ENCODE measurements around the gene SUSD2. TPM values are rescaled to one million over a fixed set of nuclear protein-coding genes. Genes with fewer than 3 reads are reported as not detected.

Gene SUSD2
- total RNA-seq, 1 donor from 2014 or later = under 0.01 TPM

DNA sequence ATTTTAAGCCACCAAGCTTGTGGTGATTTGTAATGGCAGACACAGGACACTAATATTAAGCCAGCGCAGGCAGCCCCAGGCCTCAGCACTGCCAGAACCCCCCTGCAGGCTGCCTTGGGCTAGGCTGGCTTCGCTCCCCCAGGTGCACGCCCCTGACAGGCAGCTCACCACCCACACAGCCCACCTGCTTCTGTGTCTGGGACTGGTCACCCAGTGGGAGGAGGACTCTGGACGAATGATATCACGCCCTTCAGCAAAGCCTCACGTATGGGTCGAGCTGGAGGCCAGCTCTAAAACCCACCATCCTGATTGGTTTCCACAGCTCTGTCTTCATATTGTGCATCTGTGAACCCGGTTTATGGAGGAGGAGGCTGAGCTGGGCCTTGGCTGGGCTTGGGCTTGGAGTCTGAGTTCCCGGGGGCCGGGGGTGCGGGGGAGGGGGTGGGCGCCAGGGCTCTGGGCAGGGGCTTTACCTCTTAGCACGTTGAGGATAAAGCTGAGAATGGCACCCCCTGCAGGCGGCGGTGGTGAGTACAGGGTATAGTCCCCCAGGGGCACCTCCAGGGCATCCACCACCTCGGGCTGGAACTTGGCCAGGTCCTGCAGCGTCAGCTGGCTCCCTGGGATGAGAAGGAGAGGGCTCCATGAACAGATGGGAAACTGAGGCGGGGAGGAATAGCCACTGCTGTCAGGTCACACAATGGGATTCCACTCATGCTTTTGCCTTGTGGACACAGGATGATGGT, 49.8 kb downstream of the SUSD2 start:
- no peaks in the 10 kb centered on the region for H3K36me3 ChIP-seq (ENCODE audit: control insufficient read depth, insufficient read depth, low read length)
- no peak overlapping the region for H3K4me3 ChIP-seq (ENCODE audit: low read depth, low read length)
- no peaks in the 10 kb centered on the region for H3K27me3 ChIP-seq (ENCODE audit: control insufficient read depth, insufficient read depth, low read length)
- no peak for FAIRE-seq
- TF ChIP-seq CTCF (IDR thresholded peaks at IDR 0.05; ENCODE audit: insufficient read depth, low read length, severe bottlenecking) = peak; percentile 46
- no peak for DNase-seq (ENCODE audit: low read depth)

DNA sequence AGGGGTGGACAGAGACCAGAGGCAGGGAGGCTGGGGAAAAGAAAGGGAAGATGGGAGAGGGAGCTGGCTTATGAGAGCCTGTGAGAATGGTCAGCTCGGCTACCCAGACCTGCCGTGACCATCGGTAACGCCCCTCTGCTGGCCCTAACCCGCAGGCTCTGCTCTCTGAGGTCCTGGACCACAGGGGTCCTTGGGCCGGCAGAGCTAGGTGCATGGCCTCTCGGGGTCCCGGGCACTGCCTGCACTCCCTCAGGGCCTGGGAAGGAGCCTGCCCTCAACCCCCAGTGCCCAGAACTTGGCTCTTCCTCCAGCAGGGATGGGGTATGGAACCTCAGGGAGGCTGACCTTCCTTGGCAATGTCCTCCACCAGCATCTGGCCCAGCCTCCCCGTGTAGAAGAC, 50.4 kb downstream of the SUSD2 start:
- FAIRE-seq (no peak), DNase-seq (ENCODE audit: low read depth) (no peak)
- TF ChIP-seq CTCF (IDR thresholded peaks at IDR 0.05; ENCODE audit: insufficient read depth, low read length, severe bottlenecking) = no peak
- Histone ChIP-seq H3K36me3 (ENCODE audit: control insufficient read depth, insufficient read depth, low read length) (no peaks in the 10 kb centered on the region), H3K27me3 (ENCODE audit: control insufficient read depth, insufficient read depth, low read length) (no peaks in the 10 kb centered on the region), H3K4me3 (ENCODE audit: low read depth, low read length) (no peak overlapping the region)

DNA sequence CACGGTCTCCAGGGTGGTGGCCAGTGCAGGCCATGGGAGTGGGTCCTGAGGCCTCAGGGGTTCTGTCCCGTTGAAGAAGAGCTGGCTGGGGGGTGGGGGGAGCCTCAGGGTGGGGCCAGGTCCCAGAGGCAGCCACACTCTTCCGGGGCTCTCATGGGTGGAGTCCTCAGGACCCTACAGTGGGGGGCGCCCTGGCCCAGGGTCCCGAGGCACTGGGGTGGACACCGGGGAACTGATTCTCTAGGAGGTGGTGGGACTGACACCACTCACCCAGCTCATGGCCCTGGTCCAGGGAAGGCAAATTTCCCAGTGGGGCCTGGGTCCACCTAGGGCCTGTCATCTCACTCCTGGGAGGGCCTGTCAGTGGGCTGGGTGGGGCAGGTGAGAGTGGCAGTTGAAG, 50.8 kb downstream of the SUSD2 start:
- no peak for FAIRE-seq
- no peak for DNase-seq (ENCODE audit: low read depth)
- no peak overlapping the region for H3K4me3 ChIP-seq (ENCODE audit: low read depth, low read length)
- no peak for TF ChIP-seq CTCF (IDR thresholded peaks at IDR 0.05; ENCODE audit: insufficient read depth, low read length, severe bottlenecking)
- no peaks in the 10 kb centered on the region for H3K27me3 ChIP-seq (ENCODE audit: control insufficient read depth, insufficient read depth, low read length)
- no peaks in the 10 kb centered on the region for H3K36me3 ChIP-seq (ENCODE audit: control insufficient read depth, insufficient read depth, low read length)

GRCh38 chr22:24232725-24233124, 51.4 kb downstream of the SUSD2 start:
- no peak for DNase-seq (ENCODE audit: low read depth)
- FAIRE-seq = no peak
- Histone ChIP-seq H3K4me3 (ENCODE audit: low read depth, low read length) (no peak overlapping the region), H3K36me3 (ENCODE audit: control insufficient read depth, insufficient read depth, low read length) (no peaks in the 10 kb centered on the region), H3K27me3 (ENCODE audit: control insufficient read depth, insufficient read depth, low read length) (no peaks in the 10 kb centered on the region)
- TF ChIP-seq CTCF (IDR thresholded peaks at IDR 0.05; ENCODE audit: insufficient read depth, low read length, severe bottlenecking) = no peak

- no peak for TF ChIP-seq CTCF (IDR thresholded peaks at IDR 0.05; ENCODE audit: insufficient read depth, low read length, severe bottlenecking)
Measured at GRCh38 chr22:24233235-24233634, 51.9 kb downstream of the SUSD2 start.

GRCh38 chr22:24233816-24234215, 52.5 kb downstream of the SUSD2 start:
- FAIRE-seq = peak; percentile 28

More at GRCh38 chr22:24233235-24233634, 51.9 kb downstream of the SUSD2 start:
- Histone ChIP-seq H3K4me3 (ENCODE audit: low read depth, low read length) (no peak overlapping the region), H3K27me3 (ENCODE audit: control insufficient read depth, insufficient read depth, low read length) (no peaks in the 10 kb centered on the region), H3K36me3 (ENCODE audit: control insufficient read depth, insufficient read depth, low read length) (no peaks in the 10 kb centered on the region)
- no peak for FAIRE-seq
- no peak for DNase-seq (ENCODE audit: low read depth)

More at GRCh38 chr22:24233816-24234215, 52.5 kb downstream of the SUSD2 start:
- no peak for TF ChIP-seq CTCF (IDR thresholded peaks at IDR 0.05; ENCODE audit: insufficient read depth, low read length, severe bottlenecking)
- no peak for DNase-seq (ENCODE audit: low read depth)
- H3K27me3 ChIP-seq (ENCODE audit: control insufficient read depth, insufficient read depth, low read length) = no peaks in the 10 kb centered on the region
- H3K4me3 ChIP-seq (ENCODE audit: low read depth, low read length) = no peak overlapping the region
- no peaks in the 10 kb centered on the region for H3K36me3 ChIP-seq (ENCODE audit: control insufficient read depth, insufficient read depth, low read length)

All from bronchial epithelial cell (primary cell).